ENCODE data around the gene PRR5. TPM values are rescaled to one million over a fixed set of nuclear protein-coding genes. Genes with fewer than 3 reads are reported as not detected.

The PRR5 gene
- total RNA-seq, 1 donor = 40.9 TPM

- DNase-seq (ENCODE audit: low read depth in 2 of 3, low spot score in 2 of 3) = no peak
Observed at GRCh38 chr22:44710474-44711240, 8.7 kb downstream of the PRR5 start.

DNA sequence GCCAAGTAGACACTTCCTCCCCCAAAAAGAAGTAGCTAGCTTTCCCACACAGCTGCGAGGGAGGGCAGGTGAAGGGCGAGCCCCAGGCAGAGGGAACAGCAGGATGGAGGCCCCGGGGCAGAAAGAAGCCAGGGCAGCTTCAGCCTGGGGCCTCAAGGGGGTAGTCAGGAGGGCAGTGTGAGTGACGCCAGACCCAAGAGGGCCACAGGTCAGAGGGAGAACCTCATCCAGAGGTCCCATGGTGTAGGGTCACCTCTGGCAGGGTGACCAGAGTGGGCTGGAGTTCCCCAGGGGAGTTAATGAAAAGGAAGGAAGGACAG, 9.2 kb downstream of the PRR5 start:
- no peak for DNase-seq (ENCODE audit: low read depth in 2 of 3, low spot score in 2 of 3)

- DNase-seq (ENCODE audit: low read depth in 2 of 3, low spot score in 2 of 3) = no peak
Observed at GRCh38 chr22:44711690-44712555, 9.9 kb downstream of the PRR5 start.

DNA sequence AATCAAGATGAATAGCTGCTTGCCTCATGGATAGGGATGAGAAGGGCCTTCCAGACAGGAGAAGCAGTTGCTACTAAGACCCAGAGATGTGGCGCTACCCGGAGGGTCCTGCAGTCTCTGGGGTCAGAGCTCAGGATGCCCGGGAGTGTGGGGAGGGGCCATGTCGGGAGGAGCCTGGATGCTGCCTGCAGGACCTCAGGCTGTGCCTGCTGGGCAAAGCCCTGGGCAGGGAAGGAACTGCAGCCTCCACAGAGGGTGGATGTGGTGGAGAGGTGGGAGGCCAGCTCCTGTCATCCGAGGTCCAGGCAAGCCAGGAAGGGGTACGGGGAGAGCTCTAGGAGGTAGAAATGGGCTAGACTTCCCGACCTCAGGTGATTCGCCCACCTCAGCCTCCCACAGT, 11.0 kb downstream of the PRR5 start:
- DNase-seq (ENCODE audit: low read depth in 2 of 3, low spot score in 2 of 3) = no peak

DNA sequence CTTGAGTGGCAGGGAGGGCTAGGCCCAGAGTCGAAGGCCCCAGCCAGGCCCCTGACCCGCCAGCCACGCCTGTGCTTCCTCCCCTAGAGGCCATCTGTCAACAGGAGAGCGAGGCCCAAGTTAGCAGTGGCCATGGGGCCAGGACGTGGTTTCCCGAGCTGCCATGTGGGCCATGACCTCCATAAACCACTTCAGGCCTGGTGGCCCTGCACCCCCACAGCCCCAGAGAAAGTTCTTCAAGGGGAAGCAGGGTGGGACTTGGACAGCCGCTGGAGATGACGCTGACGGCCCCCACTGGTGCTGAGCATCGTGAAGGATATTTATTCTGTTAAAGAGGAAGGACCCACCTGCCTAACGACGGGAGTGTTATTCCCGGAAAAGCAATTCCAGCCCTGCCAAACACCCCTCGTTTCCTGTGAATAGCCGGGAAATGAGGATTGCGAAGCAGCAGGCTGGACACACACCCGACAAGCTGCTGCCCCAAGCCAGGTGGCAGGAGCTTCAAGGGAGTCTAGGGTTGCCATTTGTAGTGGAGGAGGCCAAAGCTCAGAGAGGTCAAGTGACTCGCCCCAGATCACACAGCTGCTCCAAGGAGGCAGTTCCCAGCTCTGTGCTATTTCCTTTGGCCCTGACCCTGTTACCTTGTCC, 12.8 kb downstream of the PRR5 start:
- peak in 1 of 3 donors; percentile 23 for DNase-seq (ENCODE audit: low read depth in 2 of 3, low spot score in 2 of 3)

- no peak for DNase-seq (ENCODE audit: low read depth in 2 of 3, low spot score in 2 of 3)
Observed at GRCh38 chr22:44718418-44718817, 16.4 kb downstream of the PRR5 start.

- DNase-seq (ENCODE audit: low read depth in 2 of 3, low spot score in 2 of 3) = no peak
Observed at GRCh38 chr22:44719586-44720368, 17.8 kb downstream of the PRR5 start.

- no peak for DNase-seq (ENCODE audit: low read depth in 2 of 3, low spot score in 2 of 3)
Observed at GRCh38 chr22:44721213-44721612, 19.2 kb downstream of the PRR5 start.

- DNase-seq (ENCODE audit: low read depth in 2 of 3, low spot score in 2 of 3) = no peak
Observed at GRCh38 chr22:44722611-44723010, 20.6 kb downstream of the PRR5 start.

- peak in 1 of 3 donors; percentile 42 for DNase-seq (ENCODE audit: low read depth in 2 of 3, low spot score in 2 of 3)
Observed at GRCh38 chr22:44723801-44724200, 21.8 kb downstream of the PRR5 start.

DNA sequence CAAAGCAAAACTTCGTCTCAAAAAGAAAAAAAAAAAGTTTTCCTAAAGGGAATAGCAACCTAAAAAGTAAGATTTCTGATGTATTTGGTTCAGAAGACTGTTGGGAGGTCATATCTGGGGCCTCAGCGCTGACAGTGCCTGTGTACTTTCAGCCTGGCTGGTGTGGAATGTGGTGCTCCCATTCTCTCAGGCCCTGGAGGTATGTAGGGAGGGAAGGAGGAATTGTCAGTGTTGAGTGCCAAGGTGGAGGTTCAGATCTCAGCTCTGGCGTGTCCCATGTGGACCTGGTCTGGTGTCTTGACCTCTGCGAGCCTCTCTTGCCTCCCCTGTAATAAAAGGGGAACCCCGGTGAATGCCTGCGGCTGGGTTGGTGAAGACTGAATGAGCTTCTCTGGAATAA, 22.4 kb downstream of the PRR5 start:
- no peak for DNase-seq (ENCODE audit: low read depth in 2 of 3, low spot score in 2 of 3)

DNA sequence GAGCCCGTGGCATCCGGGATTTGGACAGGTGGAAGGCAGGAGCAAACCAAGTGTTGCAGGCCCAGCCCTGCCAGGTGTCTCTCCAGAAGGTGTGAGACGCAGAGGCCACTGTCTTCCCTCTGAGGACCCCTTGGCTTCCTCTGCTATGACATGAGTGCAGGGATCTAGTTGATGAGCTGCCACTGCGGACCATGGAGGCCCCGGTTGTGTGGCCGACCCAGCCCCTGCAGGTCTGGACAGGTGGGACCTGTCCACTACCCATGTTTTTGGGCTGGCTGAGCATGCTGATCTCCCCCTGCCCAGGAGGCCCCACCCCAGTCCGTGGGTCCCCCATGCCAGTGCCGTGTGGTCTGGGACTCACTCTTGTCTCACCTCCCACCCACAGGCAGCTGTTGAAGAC, 22.9 kb downstream of the PRR5 start:
- no peak for DNase-seq (ENCODE audit: low read depth in 2 of 3, low spot score in 2 of 3)

- no peak for DNase-seq (ENCODE audit: low read depth in 2 of 3, low spot score in 2 of 3)
Observed at GRCh38 chr22:44726439-44726838, 24.4 kb downstream of the PRR5 start.

DNA sequence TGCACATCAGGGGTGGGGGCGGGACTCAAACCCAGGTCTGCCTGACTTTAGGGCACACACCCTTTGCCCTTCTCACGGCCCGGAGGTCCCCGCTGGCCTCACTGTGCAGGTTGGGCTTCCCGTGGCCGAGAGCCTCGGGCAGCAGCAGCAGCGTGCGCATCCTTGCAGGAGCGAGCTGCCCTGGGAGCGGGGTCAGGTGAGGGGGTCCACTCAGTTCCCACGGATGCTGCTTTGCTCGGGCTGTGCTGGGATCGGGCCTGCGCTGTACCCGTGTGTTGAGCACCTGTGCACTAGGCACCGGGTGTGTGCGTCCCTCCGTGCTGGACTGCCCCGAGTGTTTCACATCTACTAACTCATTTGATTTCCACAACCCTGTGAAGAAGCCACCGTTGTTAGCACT, 25.1 kb downstream of the PRR5 start:
- DNase-seq (ENCODE audit: low read depth in 2 of 3, low spot score in 2 of 3) = no peak

GRCh38 chr22:44727709-44728108, 25.7 kb downstream of the PRR5 start:
- no peak for DNase-seq (ENCODE audit: low read depth in 2 of 3, low spot score in 2 of 3)

DNA sequence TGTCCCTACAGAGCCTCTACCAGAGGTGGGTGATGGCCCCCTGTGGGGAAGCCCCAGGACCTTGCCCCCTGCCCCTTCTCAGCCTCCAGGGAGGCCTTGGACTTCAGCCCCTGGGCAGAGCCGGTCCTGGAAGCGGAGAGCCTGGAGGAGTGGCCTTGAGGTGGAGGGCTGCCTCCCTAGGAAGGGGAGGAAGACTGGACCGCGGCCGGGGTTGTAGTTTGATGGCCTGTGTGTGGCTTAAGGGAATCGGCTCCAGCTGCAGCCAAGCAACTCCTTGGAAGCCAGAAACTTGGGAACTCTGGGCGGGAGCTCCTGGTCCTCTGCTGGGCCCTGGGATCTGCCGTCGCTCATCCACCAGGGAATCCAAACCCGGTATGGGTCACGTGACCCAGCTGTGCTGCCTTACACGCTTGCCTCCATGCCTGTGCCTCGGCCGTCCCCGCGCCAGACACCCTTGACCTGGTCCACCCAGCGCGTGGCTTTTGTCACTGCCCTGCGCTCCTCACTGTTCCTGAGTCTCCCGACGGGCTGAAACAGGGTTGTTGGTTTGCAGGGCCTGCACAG, 26.8 kb downstream of the PRR5 start:
- DNase-seq (ENCODE audit: low read depth in 2 of 3, low spot score in 2 of 3) = no peak

- DNase-seq (ENCODE audit: low read depth in 2 of 3, low spot score in 2 of 3) = peak in 2 of 3 donors; percentile 90 to 92
Observed at GRCh38 chr22:44729391-44730021, 27.5 kb downstream of the PRR5 start.

DNA sequence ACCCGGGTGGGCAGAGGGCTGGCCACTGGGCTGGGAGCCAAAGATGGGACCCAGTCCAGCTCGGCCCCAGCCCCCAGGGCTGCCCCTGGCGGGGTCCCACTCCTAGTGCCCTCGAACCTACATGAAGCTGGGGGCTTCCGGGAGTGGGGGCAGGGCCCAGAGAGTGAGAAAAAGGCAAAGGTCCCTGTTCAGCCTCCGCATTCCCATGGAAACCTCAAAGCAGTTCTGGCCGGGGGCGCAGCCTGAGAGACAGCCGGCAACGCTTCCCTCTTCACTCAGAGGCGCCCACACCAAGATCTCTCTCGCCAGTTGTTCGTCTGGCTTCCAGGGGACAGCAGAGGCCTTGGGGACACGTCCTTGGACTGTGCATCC, 28.0 kb downstream of the PRR5 start:
- peak in 1 of 3 donors; percentile 17 for DNase-seq (ENCODE audit: low read depth in 2 of 3, low spot score in 2 of 3)

DNA sequence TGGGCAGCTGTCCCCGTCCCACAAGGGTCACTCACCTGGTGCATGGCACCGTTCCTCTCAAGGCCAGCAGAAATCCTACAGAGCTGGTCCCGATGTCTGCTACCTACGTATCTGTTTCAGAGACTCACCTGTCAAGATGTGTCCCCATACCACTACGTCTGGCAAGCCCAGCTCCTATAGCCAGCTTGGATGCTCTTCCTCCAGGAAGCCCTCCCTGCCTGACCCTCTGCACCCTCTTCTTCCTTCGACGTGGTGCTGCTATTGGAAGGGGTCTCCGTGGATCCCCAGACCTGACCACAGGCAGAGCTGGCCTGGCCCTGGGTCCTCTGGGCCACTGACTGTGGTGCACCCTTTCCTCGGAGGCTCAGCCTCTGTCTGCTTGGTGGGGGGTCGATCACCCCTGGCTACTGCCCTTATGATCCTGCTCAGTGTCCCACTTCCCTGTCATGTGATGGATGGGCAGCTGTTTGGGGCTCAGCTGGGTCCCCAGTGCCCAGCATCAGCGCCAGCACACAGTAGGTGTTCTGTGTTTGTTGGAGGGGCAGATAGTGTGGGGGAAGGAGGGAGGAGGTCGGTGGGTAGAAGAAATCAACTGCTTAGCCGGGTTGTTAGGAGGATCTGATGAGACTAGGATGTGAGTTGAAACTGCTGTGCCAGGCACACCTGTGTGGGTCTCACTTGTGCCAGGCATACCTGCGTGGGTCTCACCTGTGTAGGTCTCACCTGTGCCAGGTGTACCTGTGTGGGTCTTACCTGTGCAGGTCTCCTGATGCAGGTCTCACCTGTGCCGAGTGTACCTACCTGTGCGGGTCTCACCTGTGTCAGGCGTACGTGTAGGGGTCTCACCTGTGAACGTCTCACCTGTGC, 28.7 kb downstream of the PRR5 start:
- DNase-seq (ENCODE audit: low read depth in 2 of 3, low spot score in 2 of 3) = no peak
